GM23338 (cell line): ENCODE data around the gene ZNF275. TPM values are rescaled to one million over a fixed set of nuclear protein-coding genes. Genes with fewer than 3 reads are reported as not detected.

Experiments
- ATAC-seq: fragments of 200-7000 bp; cut with Tn5 transposase; 3 replicates; pipeline ENCODE4 v1.9.1; 2020
- DNase-seq: peaks from one replicate; pipeline ENCODE4 v3.0.0-alpha.2; 2015; ENCODE audit warnings: low spot score
- H2AFZ ChIP-seq: fragments of 200-600 bp; sonication (generic); 2 replicates; pipeline ENCODE4 v1.8.0; 2016; ENCODE audit warnings: antibody characterized with exemption, mild to moderate bottlenecking, moderate library complexity
- H3F3A ChIP-seq: fragments of 200-600 bp; sonication (generic); replicated peaks from 2 replicates; pipeline ENCODE4 v1.8.0; 2017; ENCODE audit warnings: antibody characterized with exemption, mixed run types, low read depth
- H3K27ac ChIP-seq: fragments of 200-600 bp; sonication (generic); 2 replicates; pipeline ENCODE4 v1.6.1; 2016; ENCODE audit warnings: low read depth
- H3K27me3 ChIP-seq: fragments of 200-600 bp; sonication (generic); 2 replicates; pipeline ENCODE4 v1.8.0; 2016; ENCODE audit warnings: mild to moderate bottlenecking, mixed run types, moderate library complexity; ENCODE audit not compliant: insufficient read depth
- H3K36me3 ChIP-seq: fragments of 200-600 bp; sonication (generic); 2 replicates; pipeline ENCODE4 v1.8.0; 2016; ENCODE audit warnings: mild to moderate bottlenecking; ENCODE audit not compliant: insufficient read depth
- H3K4me1 ChIP-seq: fragments of 200-600 bp; sonication (generic); 2 replicates; pipeline ENCODE4 v1.8.0; 2016; ENCODE audit warnings: mild to moderate bottlenecking, moderate library complexity; ENCODE audit not compliant: insufficient read depth
- H3K4me2 ChIP-seq: fragments of 200-600 bp; sonication (generic); 2 replicates; pipeline ENCODE4 v1.7.1; 2017; ENCODE audit warnings: mixed run types
- H3K4me3 ChIP-seq: fragments of 200-600 bp; sonication (generic); 2 replicates; pipeline ENCODE4 v1.6.1; 2016; ENCODE audit warnings: mixed run types
- H3K79me2 ChIP-seq: fragments of 200-600 bp; sonication (generic); replicated peaks from 2 replicates; pipeline ENCODE4 v1.8.0; 2017; ENCODE audit warnings: mild to moderate bottlenecking; ENCODE audit not compliant: insufficient read depth
- H3K9me2 ChIP-seq: fragments of 200-600 bp; sonication (generic); 2 replicates; pipeline ENCODE4 v1.8.0; 2017; ENCODE audit not compliant: insufficient read depth
- H4K20me1 ChIP-seq: fragments of 200-600 bp; sonication (generic); replicated peaks from 2 replicates; pipeline ENCODE4 v1.8.0; 2017; ENCODE audit warnings: mild to moderate bottlenecking; ENCODE audit not compliant: insufficient read depth
- H3K27ac Mint-ChIP-seq: 2 replicates; pipeline ENCODE4 v1.8.0; 2020; ENCODE audit warnings: inconsistent platforms, mild to moderate bottlenecking, moderate library complexity, mixed read lengths
- H3K27me3 Mint-ChIP-seq: 3 replicates; pipeline ENCODE4 v1.8.0; 2022; ENCODE audit warnings: low read depth, mild to moderate bottlenecking, moderate library complexity, mixed read lengths, inconsistent platforms; ENCODE audit not compliant: insufficient read depth, poor library complexity
- H3K36me3 Mint-ChIP-seq: 3 replicates; pipeline ENCODE4 v1.8.0; 2021; ENCODE audit warnings: low read depth, mild to moderate bottlenecking, inconsistent platforms, moderate library complexity, mixed read lengths
- H3K4me1 Mint-ChIP-seq: 3 replicates; pipeline ENCODE4 v1.8.0; 2020; ENCODE audit warnings: mild to moderate bottlenecking, inconsistent platforms, mixed read lengths
- H3K4me3 Mint-ChIP-seq: 3 replicates; pipeline ENCODE4 v1.8.0; 2021; ENCODE audit warnings: moderate library complexity, mild to moderate bottlenecking, inconsistent platforms, mixed read lengths
- H3K9me3 Mint-ChIP-seq: 3 replicates; pipeline ENCODE4 v1.8.0; 2020; ENCODE audit warnings: moderate library complexity, mild to moderate bottlenecking, inconsistent platforms, mixed read lengths
- CREB1 ChIP-seq: fragments of 250-450 bp; sonication (Bioruptor Pico); IDR thresholded peaks from 2 replicates; pipeline ENCODE4 v1.5.0; 2020; ENCODE audit warnings: low read depth, mild to moderate bottlenecking, moderate library complexity
- EZH2 ChIP-seq: fragments of 200-600 bp; sonication (generic); IDR thresholded peaks from one replicate; pipeline ENCODE4 v1.8.0; 2017; ENCODE audit warnings: antibody characterized with exemption, mild to moderate bottlenecking, low read depth; ENCODE audit not compliant: unreplicated experiment
- EZH2phosphoT487 ChIP-seq: fragments of 200-600 bp; sonication (generic); IDR thresholded peaks from one replicate; pipeline ENCODE4 v1.8.1; 2018; ENCODE audit warnings: antibody characterized with exemption; ENCODE audit not compliant: unreplicated experiment
- JUNB ChIP-seq: IDR thresholded peaks from one replicate; pipeline ENCODE4 v1.6.1; 2016; ENCODE audit warnings: antibody characterized with exemption; ENCODE audit not compliant: unreplicated experiment
- NANOG ChIP-seq: IDR thresholded peaks from 2 replicates; pipeline ENCODE4 v1.6.1; 2016; ENCODE audit warnings: antibody characterized with exemption, borderline replicate concordance
- POLR2AphosphoS5 ChIP-seq: IDR thresholded peaks from 2 replicates; pipeline ENCODE4 v1.6.1; 2016; ENCODE audit warnings: antibody characterized with exemption, low read depth
- STAT1 ChIP-seq: IDR thresholded peaks from one replicate; pipeline ENCODE4 v1.6.1; 2016; ENCODE audit warnings: antibody characterized with exemption; ENCODE audit not compliant: unreplicated experiment
- ZNF114 ChIP-seq: fragments of 250-450 bp; sonication (Bioruptor Pico); IDR thresholded peaks from 2 replicates; pipeline ENCODE4 v1.5.0; 2020; ENCODE audit warnings: mild to moderate bottlenecking, moderate library complexity
- ZNF331 ChIP-seq: fragments of 250-450 bp; sonication (Bioruptor Pico); IDR thresholded peaks from 2 replicates; pipeline ENCODE4 v1.5.0; 2020; ENCODE audit warnings: low read depth, mild to moderate bottlenecking, moderate library complexity
- ZNF462 ChIP-seq: fragments of 250-450 bp; sonication (Bioruptor Pico); IDR thresholded peaks from 2 replicates; pipeline ENCODE4 v1.5.0; 2020; ENCODE audit warnings: mild to moderate bottlenecking, moderate library complexity
- polyA plus RNA-seq: library from polyadenylated mRNA; unstranded; fragments of >200 nt; fragmentation: Nextera tagmentation; extraction: Ambion mirVana; gene quantifications from 2 replicates; pipeline ENCODE4 v1.2.1, GENCODE V29; 2016
- total RNA-seq: library from RNA; depleted of rRNA; stranded (reverse); fragments of >200 nt; shearing (Covaris generic); gene quantifications from 2 replicates; pipeline ENCODE4 v1.2.3, GENCODE V29; 2014
- TF ChIP-seq, protein P1 (sequence below): IDR thresholded peaks from one replicate; pipeline ENCODE4 v1.6.1; 2018; ENCODE audit warnings: antibody characterized with exemption; ENCODE audit not compliant: unreplicated experiment
- TF ChIP-seq, protein P2 (sequence below), 2 experiments: fragments of 200-600 bp in 1 of 2; sonication (generic) in 1 of 2; conservative IDR thresholded peaks; 2 replicates each; pipeline versions ENCODE4 v1.5.1 to v1.6.1; 2016 to 2017; ENCODE audit warnings: antibody characterized with exemption in 2 of 2, low read depth in 2 of 2, mild to moderate bottlenecking in 2 of 2, moderate library complexity in 1 of 2
- TF ChIP-seq, protein P3 (sequence below): IDR thresholded peaks from 2 replicates; pipeline ENCODE4 v1.6.1; 2016; ENCODE audit warnings: antibody characterized with exemption

Gene ZNF275
- total and polyA plus RNA-seq, 2 experiments from 2014 or later: 3.2 to 12.3 TPM

GRCh38 chrX:153382563-153383482, 48.9 kb downstream of the ZNF275 start:
- no peaks in the 10 kb centered on the region for H3K9me3 Mint-ChIP-seq
- ATAC-seq: no peak
- Histone ChIP-seq H3K4me2 (no peak overlapping the region), H3K4me3 (no peak overlapping the region), H3K36me3 (no peaks in the 10 kb centered on the region), H2AFZ (no peak overlapping the region), H3K4me1 (no peaks in the 10 kb centered on the region), H3K27ac (no peak overlapping the region), H4K20me1 (no peaks in the 10 kb centered on the region), H3K79me2 (no peaks in the 10 kb centered on the region), H3F3A (no peaks in the 10 kb centered on the region), H3K9me2 (no peaks in the 10 kb centered on the region), H3K27me3 (no peaks in the 10 kb centered on the region)
- H3K4me1 Mint-ChIP-seq: peaks cover 6% of the 10 kb centered on the region; the same call in 1 of the 3 replicates
- DNase-seq: no peak
- peaks cover 3% of the 10 kb centered on the region for H3K27me3 Mint-ChIP-seq
- TF ChIP-seq CREB1 (CRISPR knock-in tag): no peak
- TF ChIP-seq, protein P1, sequence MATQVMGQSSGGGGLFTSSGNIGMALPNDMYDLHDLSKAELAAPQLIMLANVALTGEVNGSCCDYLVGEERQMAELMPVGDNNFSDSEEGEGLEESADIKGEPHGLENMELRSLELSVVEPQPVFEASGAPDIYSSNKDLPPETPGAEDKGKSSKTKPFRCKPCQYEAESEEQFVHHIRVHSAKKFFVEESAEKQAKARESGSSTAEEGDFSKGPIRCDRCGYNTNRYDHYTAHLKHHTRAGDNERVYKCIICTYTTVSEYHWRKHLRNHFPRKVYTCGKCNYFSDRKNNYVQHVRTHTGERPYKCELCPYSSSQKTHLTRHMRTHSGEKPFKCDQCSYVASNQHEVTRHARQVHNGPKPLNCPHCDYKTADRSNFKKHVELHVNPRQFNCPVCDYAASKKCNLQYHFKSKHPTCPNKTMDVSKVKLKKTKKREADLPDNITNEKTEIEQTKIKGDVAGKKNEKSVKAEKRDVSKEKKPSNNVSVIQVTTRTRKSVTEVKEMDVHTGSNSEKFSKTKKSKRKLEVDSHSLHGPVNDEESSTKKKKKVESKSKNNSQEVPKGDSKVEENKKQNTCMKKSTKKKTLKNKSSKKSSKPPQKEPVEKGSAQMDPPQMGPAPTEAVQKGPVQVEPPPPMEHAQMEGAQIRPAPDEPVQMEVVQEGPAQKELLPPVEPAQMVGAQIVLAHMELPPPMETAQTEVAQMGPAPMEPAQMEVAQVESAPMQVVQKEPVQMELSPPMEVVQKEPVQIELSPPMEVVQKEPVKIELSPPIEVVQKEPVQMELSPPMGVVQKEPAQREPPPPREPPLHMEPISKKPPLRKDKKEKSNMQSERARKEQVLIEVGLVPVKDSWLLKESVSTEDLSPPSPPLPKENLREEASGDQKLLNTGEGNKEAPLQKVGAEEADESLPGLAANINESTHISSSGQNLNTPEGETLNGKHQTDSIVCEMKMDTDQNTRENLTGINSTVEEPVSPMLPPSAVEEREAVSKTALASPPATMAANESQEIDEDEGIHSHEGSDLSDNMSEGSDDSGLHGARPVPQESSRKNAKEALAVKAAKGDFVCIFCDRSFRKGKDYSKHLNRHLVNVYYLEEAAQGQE: no peak
- TF ChIP-seq ZNF114 (CRISPR knock-in tag): no peak
- TF ChIP-seq, protein P2, sequence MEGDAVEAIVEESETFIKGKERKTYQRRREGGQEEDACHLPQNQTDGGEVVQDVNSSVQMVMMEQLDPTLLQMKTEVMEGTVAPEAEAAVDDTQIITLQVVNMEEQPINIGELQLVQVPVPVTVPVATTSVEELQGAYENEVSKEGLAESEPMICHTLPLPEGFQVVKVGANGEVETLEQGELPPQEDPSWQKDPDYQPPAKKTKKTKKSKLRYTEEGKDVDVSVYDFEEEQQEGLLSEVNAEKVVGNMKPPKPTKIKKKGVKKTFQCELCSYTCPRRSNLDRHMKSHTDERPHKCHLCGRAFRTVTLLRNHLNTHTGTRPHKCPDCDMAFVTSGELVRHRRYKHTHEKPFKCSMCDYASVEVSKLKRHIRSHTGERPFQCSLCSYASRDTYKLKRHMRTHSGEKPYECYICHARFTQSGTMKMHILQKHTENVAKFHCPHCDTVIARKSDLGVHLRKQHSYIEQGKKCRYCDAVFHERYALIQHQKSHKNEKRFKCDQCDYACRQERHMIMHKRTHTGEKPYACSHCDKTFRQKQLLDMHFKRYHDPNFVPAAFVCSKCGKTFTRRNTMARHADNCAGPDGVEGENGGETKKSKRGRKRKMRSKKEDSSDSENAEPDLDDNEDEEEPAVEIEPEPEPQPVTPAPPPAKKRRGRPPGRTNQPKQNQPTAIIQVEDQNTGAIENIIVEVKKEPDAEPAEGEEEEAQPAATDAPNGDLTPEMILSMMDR (conservative IDR thresholded peaks at IDR 0.05; ENCODE audit: low read depth in 2 of 2): no peak
- no peak for TF ChIP-seq EZH2phosphoT487
- TF ChIP-seq, protein P3, sequence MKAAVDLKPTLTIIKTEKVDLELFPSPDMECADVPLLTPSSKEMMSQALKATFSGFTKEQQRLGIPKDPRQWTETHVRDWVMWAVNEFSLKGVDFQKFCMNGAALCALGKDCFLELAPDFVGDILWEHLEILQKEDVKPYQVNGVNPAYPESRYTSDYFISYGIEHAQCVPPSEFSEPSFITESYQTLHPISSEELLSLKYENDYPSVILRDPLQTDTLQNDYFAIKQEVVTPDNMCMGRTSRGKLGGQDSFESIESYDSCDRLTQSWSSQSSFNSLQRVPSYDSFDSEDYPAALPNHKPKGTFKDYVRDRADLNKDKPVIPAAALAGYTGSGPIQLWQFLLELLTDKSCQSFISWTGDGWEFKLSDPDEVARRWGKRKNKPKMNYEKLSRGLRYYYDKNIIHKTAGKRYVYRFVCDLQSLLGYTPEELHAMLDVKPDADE: no peak
- TF ChIP-seq ZNF331 (CRISPR knock-in tag): no peak
- TF ChIP-seq EZH2: no peak
- TF ChIP-seq NANOG: no peak
- TF ChIP-seq POLR2AphosphoS5: no peak
- no peak for TF ChIP-seq STAT1
- TF ChIP-seq JUNB: no peak
- no peak for TF ChIP-seq ZNF462 (CRISPR knock-in tag)
- no peaks in the 10 kb centered on the region for H3K36me3 Mint-ChIP-seq
- H3K27ac Mint-ChIP-seq: no peak overlapping the region
- H3K4me3 Mint-ChIP-seq: no peak overlapping the region
